Muscle layer of colon (tissue), 2 donors: Measurements from ENCODE around the gene ZNF575.
A peak's percentile ranks its signal among the peaks of the same experiment; 100 is the strongest.
"Not testable (repeated sequence)": the region's sequence is repeated elsewhere in the genome, so short reads cannot be mapped to it uniquely, and the experiment has no call there.

ENCODE experiments used
- H3K27ac ChIP-seq: one replicate; pipeline ENCODE4 v1.7.0; 2013; ENCODE audit warnings: low read depth, mild to moderate bottlenecking, low read length, moderate library complexity
- H3K27me3 ChIP-seq, 2 donors: one replicate each; pipeline ENCODE4 v1.7.0; 2013; ENCODE audit warnings: low read length in 2 of 2, mild to moderate bottlenecking in 2 of 2; ENCODE audit not compliant: insufficient read depth in 2 of 2, control insufficient read depth in 1 of 2
- H3K36me3 ChIP-seq: one replicate; pipeline ENCODE4 v1.7.0; 2013; ENCODE audit warnings: mild to moderate bottlenecking, low read length; ENCODE audit not compliant: insufficient read depth
- H3K4me1 ChIP-seq: one replicate; pipeline ENCODE4 v1.7.0; 2013; ENCODE audit warnings: mild to moderate bottlenecking, low read length; ENCODE audit not compliant: insufficient read depth
- H3K4me3 ChIP-seq, 2 donors: one replicate each; pipeline ENCODE4 v1.7.0; 2013; ENCODE audit warnings: low read length in 2 of 2, low read depth in 1 of 2, mild to moderate bottlenecking in 1 of 2, moderate library complexity in 1 of 2
- H3K9ac ChIP-seq: one replicate; pipeline ENCODE4 v1.7.0; 2013; ENCODE audit warnings: low read length
- H3K9me3 ChIP-seq: one replicate; pipeline ENCODE4 v1.7.0; 2013; ENCODE audit warnings: mild to moderate bottlenecking, low read length
- donor health status: abdominal sarcoma.
- donor health status: Adenocarcinoma of cecum.

ZNF575 gene

DNA sequence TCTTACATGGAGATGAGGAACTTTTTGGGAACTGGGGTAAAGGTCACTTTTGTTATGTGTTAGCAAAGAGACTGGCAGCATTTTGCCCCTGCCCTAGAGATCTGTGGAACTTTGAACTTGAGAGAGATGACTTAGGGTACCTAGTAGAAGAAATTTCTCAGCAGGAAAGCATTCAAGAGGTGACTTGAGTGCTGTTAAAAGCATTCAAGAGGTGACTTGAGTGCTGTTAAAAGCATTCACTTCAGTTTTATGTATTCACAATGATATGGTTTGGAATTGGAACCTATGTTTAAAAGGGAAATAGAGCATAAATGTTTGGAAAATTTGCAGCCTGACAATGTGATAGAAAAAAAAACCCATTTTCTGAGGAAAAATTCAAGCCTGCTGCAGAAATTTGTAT lies 20.6 kb upstream of the ZNF575 start:
- not testable (repeated sequence) for H3K9ac ChIP-seq, H3K4me3 ChIP-seq, H3K27me3 ChIP-seq, H3K4me1 ChIP-seq, H3K27ac ChIP-seq, H3K9me3 ChIP-seq
- H3K36me3 ChIP-seq = peaks cover 24% of the 10 kb centered on the region

DNA sequence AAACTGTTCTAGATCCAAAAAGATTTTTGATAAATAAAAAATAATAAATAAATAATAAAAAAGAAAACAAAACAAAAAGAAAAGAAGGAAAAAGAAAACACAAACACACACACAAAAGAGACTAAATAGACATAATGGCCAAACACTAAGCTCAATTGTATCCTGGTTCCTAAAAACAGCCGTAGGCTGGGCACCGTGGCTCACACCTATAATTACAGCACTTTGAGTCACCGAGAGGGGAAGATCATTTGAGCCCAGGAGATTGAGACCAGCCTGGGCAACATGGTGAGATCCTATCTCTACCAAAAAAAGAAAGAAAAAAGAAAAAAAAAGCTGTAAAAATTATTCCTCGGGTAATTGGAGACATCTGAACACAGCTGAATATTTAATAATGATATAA lies 14.9 kb upstream of the ZNF575 start:
- Histone ChIP-seq H3K4me3 (no peak overlapping the region), H3K36me3 (no peaks in the 10 kb centered on the region), H3K4me1 (no peaks in the 10 kb centered on the region), H3K9ac (no peak overlapping the region), H3K27me3 (no peaks in the 10 kb centered on the region), H3K9me3 (no peaks in the 10 kb centered on the region), H3K27ac (no peak overlapping the region)

DNA sequence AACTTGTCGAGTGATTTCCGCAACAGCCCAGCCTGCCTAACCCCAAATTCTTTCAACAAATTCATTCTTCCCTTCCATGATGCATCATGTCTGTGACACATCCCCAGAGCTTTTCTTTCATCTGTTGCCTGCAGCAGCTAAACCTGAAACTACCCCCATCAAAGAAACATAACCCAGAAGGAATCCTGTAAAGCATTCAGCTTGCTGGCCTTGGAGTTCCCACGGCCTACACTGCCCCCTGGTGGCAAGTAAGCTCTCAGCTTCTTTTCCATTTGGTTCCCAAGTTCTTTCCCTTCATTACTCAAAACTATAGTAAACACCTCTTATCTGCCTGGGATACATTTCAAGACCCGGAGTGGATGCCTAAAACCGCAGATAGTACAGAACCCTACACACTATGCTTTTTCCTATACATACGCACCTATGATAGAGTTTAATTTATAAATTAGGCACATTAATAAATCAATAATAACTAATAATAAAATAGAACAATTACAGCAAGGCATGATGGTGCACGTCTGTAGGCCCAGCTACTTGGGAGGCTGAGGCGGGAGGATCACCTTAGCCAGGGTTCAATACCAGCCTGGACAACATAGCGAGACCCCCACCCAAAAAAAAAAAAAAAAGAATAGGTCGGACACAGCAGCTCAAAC lies 13.4 kb upstream of the ZNF575 start:
- Histone ChIP-seq H3K9ac (no peak overlapping the region), H3K9me3 (no peaks in the 10 kb centered on the region), H3K27ac (no peak overlapping the region)

DNA sequence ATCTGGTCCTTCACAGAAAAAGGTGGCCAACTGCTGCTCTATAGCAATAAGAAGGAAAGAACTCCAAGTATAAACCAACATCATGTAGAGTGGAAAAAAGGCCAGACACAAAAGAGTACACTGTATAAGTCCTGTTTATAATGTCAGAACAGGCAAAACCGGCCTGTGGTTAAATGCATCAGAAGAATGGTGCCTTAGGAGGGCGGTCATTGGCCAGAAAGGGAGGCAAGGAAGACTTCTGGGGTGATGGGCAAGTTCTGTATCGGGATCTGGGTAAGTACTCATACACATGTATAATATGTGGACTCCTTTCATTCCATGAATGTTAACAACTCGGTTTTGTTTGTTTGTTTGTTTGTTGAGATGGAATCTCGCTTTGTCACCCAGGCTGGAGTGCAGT lies 10.1 kb upstream of the ZNF575 start:
- Histone ChIP-seq H3K9me3 (no peaks in the 10 kb centered on the region), H3K36me3 (no peaks in the 10 kb centered on the region), H3K4me3 (no peak overlapping the region), H3K4me1 (peaks cover 16% of the 10 kb centered on the region), H3K27ac (no peak overlapping the region), H3K9ac (no peak overlapping the region), H3K27me3 (no peaks in the 10 kb centered on the region)

More for the DNA sequence above, 13.4 kb upstream of the ZNF575 start:
- H3K4me1 ChIP-seq = peaks cover 3% of the 10 kb centered on the region
- H3K4me3 ChIP-seq = no peak overlapping the region
- no peaks in the 10 kb centered on the region for H3K27me3 ChIP-seq
- no peaks in the 10 kb centered on the region for H3K36me3 ChIP-seq

DNA sequence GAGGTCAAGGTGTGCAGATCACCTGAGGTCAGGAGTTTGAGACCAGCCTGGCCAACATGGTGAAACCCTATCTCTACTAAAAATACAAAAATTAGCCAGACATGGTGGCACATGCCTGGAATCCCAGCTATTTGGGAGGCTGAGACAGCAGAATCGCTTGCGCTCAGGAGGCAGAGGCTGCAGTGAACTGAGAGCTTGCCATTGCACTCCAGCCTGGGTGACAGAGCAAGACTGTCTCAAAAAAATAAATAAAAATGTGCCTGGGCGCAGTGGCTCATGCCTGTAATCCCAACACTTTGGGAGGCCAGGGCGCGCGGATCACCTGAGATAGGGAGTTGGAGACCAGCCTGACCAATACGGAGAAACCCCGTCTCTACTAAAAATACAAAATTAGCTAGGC lies 9.3 kb upstream of the ZNF575 start:
- not testable (repeated sequence) for H3K27ac ChIP-seq, H3K4me3 ChIP-seq, H3K36me3 ChIP-seq, H3K9me3 ChIP-seq, H3K9ac ChIP-seq, H3K27me3 ChIP-seq
- peaks cover 19% of the 10 kb centered on the region for H3K4me1 ChIP-seq

DNA sequence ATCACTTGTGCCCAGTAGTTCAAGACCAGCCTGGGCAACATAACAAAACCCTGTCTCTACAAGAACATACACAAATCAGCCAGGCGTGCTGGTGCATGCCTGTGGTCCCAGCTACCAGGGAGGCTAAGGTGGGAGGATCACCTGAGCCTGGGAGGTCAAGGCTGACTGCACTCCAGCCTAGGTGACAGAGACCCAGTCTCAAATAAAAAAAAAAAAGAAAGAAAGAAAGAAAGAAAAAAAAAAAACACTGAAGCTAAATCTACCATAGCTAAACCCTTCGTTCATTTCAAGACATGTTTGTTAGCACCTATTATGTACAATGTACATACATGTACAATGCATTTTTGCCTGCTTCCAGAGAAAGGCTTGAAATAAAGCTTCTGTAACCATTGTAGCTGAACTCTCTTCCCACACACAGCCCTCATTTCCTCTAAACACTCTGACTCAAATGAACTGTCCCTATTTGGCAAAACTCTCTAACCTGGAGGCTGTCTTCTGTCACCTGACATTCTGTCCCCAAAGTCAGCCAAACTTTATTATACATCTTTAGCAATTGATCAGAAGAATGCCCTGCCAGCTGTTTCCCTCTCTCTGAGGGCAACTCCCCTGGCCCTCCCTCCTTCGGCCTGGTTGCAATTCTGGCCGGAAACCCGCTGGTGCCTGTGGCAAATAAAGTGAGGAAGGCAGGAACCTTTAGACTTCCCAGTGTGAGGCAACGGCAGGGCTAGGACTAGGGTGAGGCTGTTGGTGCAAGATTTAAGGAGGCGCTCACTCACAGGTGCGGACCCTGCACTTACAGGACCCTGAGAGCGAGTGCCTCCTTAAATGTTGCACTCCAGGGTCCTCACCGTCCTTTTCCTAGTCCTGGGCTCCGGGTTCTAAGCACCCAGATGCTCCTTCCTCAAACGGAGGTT lies 7.8 kb upstream of the ZNF575 start:
- Histone ChIP-seq H3K9me3 (no peaks in the 10 kb centered on the region), H3K9ac (peak overlapping the region; percentile 56), H3K27ac (peak overlapping the region; percentile 91), H3K36me3 (no peaks in the 10 kb centered on the region), H3K27me3 (no peaks in the 10 kb centered on the region), H3K4me1 (peaks cover 19% of the 10 kb centered on the region), H3K4me3 (peak overlapping the region; percentile 79 to 84)

DNA sequence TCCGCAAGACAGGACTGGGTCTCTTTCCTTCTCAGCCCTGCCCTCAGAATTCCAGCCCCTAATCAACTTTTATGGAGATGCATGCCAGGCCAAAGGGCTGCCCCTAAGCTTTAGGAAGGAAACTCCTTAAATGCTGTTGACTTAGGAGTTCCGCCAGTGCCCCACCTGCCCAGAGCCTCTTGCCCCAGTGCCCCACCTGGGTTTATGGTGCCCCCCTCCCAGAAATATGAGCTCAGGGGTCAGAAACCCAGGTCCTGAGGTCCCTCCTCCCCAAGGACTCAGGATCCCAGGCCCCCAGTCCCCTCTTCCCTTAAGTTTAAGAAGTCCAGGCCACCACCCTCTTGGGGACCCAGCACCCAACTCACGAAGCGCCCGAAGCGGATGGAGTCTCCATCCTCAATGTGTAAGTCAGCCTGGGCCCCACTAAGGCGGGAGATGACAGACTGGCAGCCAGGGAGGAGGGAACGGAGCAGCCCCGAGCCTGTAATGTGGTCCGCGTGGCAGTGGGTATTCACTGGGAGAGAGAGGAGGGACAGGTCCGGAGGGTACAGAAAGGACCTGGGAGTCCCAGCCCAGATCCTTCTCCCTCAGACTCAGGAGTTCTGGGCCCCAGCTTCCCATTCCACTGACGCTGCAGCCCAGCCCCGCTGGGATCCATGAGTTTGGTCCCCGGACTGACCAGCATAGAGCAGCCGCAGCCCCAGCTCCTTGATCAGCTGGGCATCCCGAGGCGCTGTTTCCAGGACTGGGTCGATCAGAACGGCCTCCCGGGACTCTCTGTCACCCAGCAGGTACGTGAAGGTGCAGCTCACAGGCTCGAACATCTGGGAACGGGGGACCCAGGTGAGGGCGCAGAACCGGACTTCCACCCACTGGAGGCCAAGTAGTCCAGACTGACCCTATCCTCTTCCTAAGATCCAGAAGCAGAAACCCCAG lies 6.9 kb upstream of the ZNF575 start:
- Histone ChIP-seq H3K9ac (peak overlapping the region; percentile 56), H3K36me3 (no peaks in the 10 kb centered on the region), H3K27me3 (no peaks in the 10 kb centered on the region), H3K4me1 (peaks cover 19% of the 10 kb centered on the region), H3K4me3 (peak overlapping the region; percentile 79 to 84), H3K27ac (peak overlapping the region; percentile 91), H3K9me3 (no peaks in the 10 kb centered on the region)

DNA sequence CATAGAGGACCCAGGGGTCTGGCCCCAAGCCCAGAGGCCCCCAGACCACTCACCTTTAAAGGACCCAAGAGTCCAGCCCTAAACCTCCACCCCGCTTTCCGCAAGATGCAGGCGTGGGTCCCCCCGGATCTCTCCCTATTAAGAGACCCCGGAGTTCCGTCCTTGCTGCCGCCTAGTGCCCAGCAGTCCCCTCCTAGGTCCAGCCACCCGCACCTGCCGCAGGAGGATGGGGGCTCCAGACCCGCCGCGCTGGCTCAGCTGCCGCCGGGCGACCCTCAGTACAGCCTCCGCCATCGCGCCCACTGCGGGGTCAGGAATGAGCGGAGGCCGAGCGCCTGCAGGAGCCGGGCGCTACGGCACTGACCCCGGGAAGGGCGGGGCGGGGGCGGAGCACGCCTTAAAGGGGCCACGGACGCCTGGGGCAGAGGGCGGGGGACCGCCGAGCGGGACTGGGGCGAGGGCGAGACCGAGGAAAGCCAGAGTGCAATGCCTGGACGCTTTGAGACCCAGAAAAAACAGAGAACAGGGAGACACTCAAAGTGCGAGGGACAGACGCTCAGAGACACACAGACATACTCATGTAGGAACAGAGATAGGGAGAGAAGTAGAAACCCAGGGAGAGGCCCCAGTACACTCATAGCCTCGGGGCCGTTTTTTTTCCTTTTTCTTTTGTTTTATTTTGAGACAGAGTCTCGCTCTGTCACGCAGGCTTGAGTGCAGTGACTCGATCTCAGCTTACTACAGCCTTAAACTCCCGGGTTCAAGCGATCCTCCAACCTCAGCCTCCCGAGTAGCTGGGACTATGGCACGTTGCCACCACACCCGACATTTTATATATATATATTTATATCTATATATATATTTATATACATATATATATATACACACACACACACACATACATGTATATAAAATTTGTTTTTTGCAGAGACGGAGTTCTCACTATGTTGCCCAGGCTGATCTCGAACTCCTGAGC lies 5.8 kb upstream of the ZNF575 start, which contains the start of gene ETHE1:
Gene ETHE1 (minus strand): TSS at position 318 of the 976 bp plus-strand sequence. CDS start 24 bp downstream, at position 294.
- peak within 1 kb of the TSS; percentile 56 for H3K9ac ChIP-seq
- peaks cover 21% of the 10 kb centered on the region for H3K4me1 ChIP-seq
- H3K27ac ChIP-seq = peak within 1 kb of the TSS; percentile 91
- H3K27me3 ChIP-seq = no peaks in the 10 kb centered on the region
- H3K36me3 ChIP-seq = no peaks in the 10 kb centered on the region
- H3K9me3 ChIP-seq = no peaks in the 10 kb centered on the region
- peak within 1 kb of the TSS; percentile 79 to 84 for H3K4me3 ChIP-seq

DNA sequence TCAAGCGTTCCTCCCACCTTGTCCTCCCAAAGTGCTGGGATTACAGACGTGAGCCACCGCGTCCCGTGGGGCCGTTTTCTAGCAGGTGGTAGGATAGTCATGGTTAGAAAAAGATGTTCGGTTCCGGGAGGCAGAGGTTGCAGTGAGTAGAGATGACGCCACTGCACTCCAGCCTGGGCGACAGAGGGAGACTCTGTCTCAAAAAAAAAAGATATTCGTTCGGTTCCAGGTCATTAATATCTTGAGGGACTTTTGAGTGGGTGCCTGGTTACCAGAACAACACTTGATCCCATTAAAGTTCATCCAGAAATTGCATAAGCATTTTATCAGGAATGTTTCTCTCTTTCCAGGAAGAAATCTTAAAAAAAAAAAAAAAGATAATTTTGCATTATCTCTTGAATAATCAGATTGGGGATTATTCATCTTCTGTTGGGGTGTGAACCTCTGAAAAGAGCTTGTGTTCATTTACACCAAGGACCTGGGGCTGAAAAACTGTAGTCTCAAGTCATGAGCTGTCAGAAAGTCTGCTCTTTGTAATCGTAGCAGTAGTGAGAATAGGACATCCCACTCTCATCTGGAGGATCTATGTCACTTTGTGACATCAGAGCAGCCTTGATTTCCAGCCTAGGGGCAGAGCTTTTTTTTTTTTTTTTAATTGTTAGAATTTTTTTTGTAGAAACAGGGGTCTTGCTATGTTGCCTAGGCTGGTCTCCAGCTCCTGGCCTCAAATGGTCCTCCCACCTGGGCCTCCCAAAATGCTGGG lies 4.9 kb upstream of the ZNF575 start:
- peak overlapping the region in 1 of 2 donors; percentile 84 for H3K4me3 ChIP-seq
- no peaks in the 10 kb centered on the region for H3K27me3 ChIP-seq
- no peaks in the 10 kb centered on the region for H3K36me3 ChIP-seq
- no peaks in the 10 kb centered on the region for H3K9me3 ChIP-seq
- H3K27ac ChIP-seq = peak overlapping the region; percentile 10
- H3K4me1 ChIP-seq = peaks cover 27% of the 10 kb centered on the region
- no peak overlapping the region for H3K9ac ChIP-seq

DNA sequence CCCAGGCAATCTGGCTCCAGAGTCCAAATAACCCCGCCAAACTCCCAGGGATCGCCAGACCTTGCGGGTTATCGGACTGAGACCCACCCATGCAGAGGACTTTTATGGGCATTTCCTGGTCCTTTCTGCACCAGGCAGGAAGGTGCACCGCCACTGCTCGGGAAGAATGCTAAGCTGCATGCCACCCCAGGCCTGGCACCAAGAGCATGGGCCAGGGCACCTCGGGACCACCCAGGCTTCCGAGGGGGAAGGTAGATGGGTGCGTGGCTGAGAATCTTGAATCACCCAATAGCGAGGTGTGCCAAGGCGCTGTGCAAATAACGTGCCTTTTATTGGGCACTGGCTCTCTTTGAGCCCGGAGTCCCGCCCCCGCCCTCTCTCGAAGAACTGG lies 422 bp upstream of the ZNF575 start:
- Histone ChIP-seq H3K4me1 (peaks cover 25% of the 10 kb centered on the region), H3K4me3 (peak overlapping the region; percentile 59 to 96), H3K27ac (peak overlapping the region; percentile 96), H3K9ac (peak overlapping the region; percentile 23), H3K27me3 (no peaks in the 10 kb centered on the region), H3K9me3 (no peaks in the 10 kb centered on the region), H3K36me3 (no peaks in the 10 kb centered on the region)
